HepG2 (cell line): Measurements from ENCODE around the gene WIPF2. TPM values are rescaled to one million over a fixed set of nuclear protein-coding genes. Genes with fewer than 3 reads are reported as not detected.

ENCODE experiments used
- AGO2 ChIP-seq: fragments of 200-400 bp; formaldehyde crosslinking; optimal IDR thresholded peaks from 2 replicates; pipeline ENCODE3; 2017; ENCODE audit warnings: mild to moderate bottlenecking, low read depth, low read length, moderate library complexity
- FOXJ3 ChIP-seq: sonication (generic); formaldehyde crosslinking; IDR thresholded peaks from 2 replicates; pipeline ENCODE4 v1.4.0; 2020; ENCODE audit warnings: missing genetic modification reagents, mild to moderate bottlenecking, borderline replicate concordance
- GFI1 ChIP-seq: sonication (generic); formaldehyde crosslinking; IDR thresholded peaks from 2 replicates; pipeline ENCODE4 v1.5.0; 2020; ENCODE audit warnings: missing genetic modification reagents, mild to moderate bottlenecking, borderline replicate concordance
- NFE2 ChIP-seq: sonication (generic); formaldehyde crosslinking; IDR thresholded peaks from 2 replicates; pipeline ENCODE4 v1.4.0; 2020; ENCODE audit warnings: missing genetic modification reagents
- PAXIP1 ChIP-seq: sonication (generic); formaldehyde crosslinking; conservative IDR thresholded peaks from 2 replicates; pipeline ENCODE4 v1.4.0; 2020; ENCODE audit warnings: mild to moderate bottlenecking, missing genetic modification reagents, moderate library complexity
- REPIN1 ChIP-seq: sonication (generic); formaldehyde crosslinking; IDR thresholded peaks from 2 replicates; pipeline ENCODE4 v1.8.0; 2022; ENCODE audit warnings: missing genetic modification reagents, low read depth, mild to moderate bottlenecking, borderline replicate concordance
- SRSF4 ChIP-seq: fragments of 200-400 bp; formaldehyde crosslinking; IDR thresholded peaks from one replicate; pipeline ENCODE4 v1.6.1; 2018; ENCODE audit warnings: mild to moderate bottlenecking, low read depth, low read length, moderate library complexity; ENCODE audit not compliant: poor library complexity, severe bottlenecking
- TBL1XR1 ChIP-seq: fragments of 150-350 bp; IDR thresholded peaks from 2 replicates; pipeline ENCODE4 v1.6.1; 2014; ENCODE audit warnings: borderline replicate concordance, low read length; ENCODE audit not compliant: partially characterized antibody
- ZBTB44 ChIP-seq: sonication (generic); formaldehyde crosslinking; IDR thresholded peaks from 2 replicates; pipeline ENCODE4 v1.4.0; 2020; ENCODE audit warnings: missing genetic modification reagents
- ZNF407 ChIP-seq: sonication (generic); formaldehyde crosslinking; IDR thresholded peaks from one replicate; pipeline ENCODE4 v1.5.1; 2020; ENCODE audit warnings: mild to moderate bottlenecking, missing genetic modification reagents; ENCODE audit errors: not compliant biosample characterization
- polyA plus RNA-seq, 8 experiments: library from polyadenylated mRNA; depleted of rRNA in 3 of 8; stranded (reverse) in 7 of 8; unstranded in 1 of 8; fragments of >200 nt; fragmentation: Illumina TruSeq in 4 of 8; extraction: Trizol in 4 of 8; gene quantifications; 2 replicates each; pipeline versions ENCODE4 v1.2.1 to v1.2.3, GENCODE V29; 2011 to 2016; ENCODE audit warnings: low read depth in 4 of 8, missing spikeins in 1 of 8, mixed read lengths in 1 of 8; ENCODE audit not compliant: insufficient read depth in 1 of 8
- total RNA-seq, 5 experiments: library from RNA; depleted of rRNA; stranded (reverse); fragments of >200 nt; fragmentation: Illumina TruSeq; extraction: Trizol; gene quantifications; 2 replicates each; pipeline ENCODE4 v1.2.3, GENCODE V29; 2016; ENCODE audit warnings: low read depth in 1 of 5
- TF ChIP-seq, protein P1 (sequence below): sonication (generic); formaldehyde crosslinking; IDR thresholded peaks from 2 replicates; pipeline ENCODE4 v1.9.0; 2021; ENCODE audit warnings: missing genetic modification reagents, mild to moderate bottlenecking, borderline replicate concordance
- TF ChIP-seq, protein P2 (sequence below): conservative IDR thresholded peaks from 2 replicates; pipeline ENCODE4 v1.6.1; 2018; ENCODE audit warnings: missing genetic modification reagents

WIPF2 gene
- total and polyA plus RNA-seq, 2 of the 13 experiments (the other 11 are each of a cell fraction or from before 2014, with no cell fraction given): 7.2 to 10.8 TPM

GRCh38 chr17:40286473-40286872 lies 67.4 kb downstream of the WIPF2 start (continued):
- peak; percentile 89 for TF ChIP-seq PAXIP1 (CRISPR knock-in tag)
- TF ChIP-seq, protein P1, sequence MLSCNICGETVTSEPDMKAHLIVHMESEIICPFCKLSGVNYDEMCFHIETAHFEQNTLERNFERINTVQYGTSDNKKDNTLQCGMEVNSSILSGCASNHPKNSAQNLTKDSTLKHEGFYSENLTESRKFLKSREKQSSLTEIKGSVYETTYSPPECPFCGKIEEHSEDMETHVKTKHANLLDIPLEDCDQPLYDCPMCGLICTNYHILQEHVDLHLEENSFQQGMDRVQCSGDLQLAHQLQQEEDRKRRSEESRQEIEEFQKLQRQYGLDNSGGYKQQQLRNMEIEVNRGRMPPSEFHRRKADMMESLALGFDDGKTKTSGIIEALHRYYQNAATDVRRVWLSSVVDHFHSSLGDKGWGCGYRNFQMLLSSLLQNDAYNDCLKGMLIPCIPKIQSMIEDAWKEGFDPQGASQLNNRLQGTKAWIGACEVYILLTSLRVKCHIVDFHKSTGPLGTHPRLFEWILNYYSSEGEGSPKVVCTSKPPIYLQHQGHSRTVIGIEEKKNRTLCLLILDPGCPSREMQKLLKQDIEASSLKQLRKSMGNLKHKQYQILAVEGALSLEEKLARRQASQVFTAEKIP (CRISPR knock-in tag): no peak
- TF ChIP-seq TBL1XR1: no peak
- no peak for TF ChIP-seq SRSF4
- TF ChIP-seq NFE2 (CRISPR knock-in tag): no peak
- no peak for TF ChIP-seq ZNF407 (CRISPR knock-in tag)
- peak; percentile 35; the same call in 1 of the 2 replicates for TF ChIP-seq FOXJ3 (CRISPR knock-in tag)
- TF ChIP-seq REPIN1 (CRISPR knock-in tag): peak; percentile 55; the same call in 1 of the 2 replicates
- 0 out of 2 replicates have a peak, but pooled peaks have one; percentile 50 for TF ChIP-seq GFI1 (CRISPR knock-in tag)
- TF ChIP-seq, protein P2, sequence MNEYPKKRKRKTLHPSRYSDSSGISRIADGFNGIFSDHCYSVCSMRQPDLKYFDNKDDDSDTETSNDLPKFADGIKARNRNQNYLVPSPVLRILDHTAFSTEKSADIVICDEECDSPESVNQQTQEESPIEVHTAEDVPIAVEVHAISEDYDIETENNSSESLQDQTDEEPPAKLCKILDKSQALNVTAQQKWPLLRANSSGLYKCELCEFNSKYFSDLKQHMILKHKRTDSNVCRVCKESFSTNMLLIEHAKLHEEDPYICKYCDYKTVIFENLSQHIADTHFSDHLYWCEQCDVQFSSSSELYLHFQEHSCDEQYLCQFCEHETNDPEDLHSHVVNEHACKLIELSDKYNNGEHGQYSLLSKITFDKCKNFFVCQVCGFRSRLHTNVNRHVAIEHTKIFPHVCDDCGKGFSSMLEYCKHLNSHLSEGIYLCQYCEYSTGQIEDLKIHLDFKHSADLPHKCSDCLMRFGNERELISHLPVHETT (CRISPR knock-in tag): no peak
- no peak for TF ChIP-seq ZBTB44 (CRISPR knock-in tag)
- TF ChIP-seq AGO2: no peak
